ENCODE measurements around the gene NUP37.
"Not testable (repeated sequence)": the region's sequence is repeated elsewhere in the genome, so short reads cannot be mapped to it uniquely, and the experiment has no call there.

DNA sequence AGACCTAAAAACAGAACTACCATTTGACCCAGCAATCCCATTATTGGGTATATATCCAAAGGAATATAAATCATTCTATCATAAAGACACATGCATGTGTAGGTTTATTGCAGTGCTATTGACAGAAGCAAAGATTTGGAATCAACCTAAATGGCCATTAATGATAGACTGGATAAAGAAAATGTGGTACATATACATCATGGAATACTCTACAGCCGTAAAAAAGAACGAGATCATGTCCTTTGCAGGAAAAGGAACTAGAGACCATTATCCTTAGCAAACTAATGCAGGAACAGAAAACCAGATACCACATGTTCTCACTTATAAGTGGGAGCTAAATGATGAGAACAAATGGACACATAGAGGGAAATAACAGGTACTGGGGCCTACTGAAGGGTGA lies 11.5 kb upstream of the NUP37 start:
- TF ChIP-seq, protein P1, sequence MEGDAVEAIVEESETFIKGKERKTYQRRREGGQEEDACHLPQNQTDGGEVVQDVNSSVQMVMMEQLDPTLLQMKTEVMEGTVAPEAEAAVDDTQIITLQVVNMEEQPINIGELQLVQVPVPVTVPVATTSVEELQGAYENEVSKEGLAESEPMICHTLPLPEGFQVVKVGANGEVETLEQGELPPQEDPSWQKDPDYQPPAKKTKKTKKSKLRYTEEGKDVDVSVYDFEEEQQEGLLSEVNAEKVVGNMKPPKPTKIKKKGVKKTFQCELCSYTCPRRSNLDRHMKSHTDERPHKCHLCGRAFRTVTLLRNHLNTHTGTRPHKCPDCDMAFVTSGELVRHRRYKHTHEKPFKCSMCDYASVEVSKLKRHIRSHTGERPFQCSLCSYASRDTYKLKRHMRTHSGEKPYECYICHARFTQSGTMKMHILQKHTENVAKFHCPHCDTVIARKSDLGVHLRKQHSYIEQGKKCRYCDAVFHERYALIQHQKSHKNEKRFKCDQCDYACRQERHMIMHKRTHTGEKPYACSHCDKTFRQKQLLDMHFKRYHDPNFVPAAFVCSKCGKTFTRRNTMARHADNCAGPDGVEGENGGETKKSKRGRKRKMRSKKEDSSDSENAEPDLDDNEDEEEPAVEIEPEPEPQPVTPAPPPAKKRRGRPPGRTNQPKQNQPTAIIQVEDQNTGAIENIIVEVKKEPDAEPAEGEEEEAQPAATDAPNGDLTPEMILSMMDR (IDR thresholded peaks at IDR 0.05; ENCODE audit: poor library complexity, severe bottlenecking), result not testable (repeated sequence)
- TF ChIP-seq, protein P2, sequence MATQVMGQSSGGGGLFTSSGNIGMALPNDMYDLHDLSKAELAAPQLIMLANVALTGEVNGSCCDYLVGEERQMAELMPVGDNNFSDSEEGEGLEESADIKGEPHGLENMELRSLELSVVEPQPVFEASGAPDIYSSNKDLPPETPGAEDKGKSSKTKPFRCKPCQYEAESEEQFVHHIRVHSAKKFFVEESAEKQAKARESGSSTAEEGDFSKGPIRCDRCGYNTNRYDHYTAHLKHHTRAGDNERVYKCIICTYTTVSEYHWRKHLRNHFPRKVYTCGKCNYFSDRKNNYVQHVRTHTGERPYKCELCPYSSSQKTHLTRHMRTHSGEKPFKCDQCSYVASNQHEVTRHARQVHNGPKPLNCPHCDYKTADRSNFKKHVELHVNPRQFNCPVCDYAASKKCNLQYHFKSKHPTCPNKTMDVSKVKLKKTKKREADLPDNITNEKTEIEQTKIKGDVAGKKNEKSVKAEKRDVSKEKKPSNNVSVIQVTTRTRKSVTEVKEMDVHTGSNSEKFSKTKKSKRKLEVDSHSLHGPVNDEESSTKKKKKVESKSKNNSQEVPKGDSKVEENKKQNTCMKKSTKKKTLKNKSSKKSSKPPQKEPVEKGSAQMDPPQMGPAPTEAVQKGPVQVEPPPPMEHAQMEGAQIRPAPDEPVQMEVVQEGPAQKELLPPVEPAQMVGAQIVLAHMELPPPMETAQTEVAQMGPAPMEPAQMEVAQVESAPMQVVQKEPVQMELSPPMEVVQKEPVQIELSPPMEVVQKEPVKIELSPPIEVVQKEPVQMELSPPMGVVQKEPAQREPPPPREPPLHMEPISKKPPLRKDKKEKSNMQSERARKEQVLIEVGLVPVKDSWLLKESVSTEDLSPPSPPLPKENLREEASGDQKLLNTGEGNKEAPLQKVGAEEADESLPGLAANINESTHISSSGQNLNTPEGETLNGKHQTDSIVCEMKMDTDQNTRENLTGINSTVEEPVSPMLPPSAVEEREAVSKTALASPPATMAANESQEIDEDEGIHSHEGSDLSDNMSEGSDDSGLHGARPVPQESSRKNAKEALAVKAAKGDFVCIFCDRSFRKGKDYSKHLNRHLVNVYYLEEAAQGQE (IDR thresholded peaks at IDR 0.05; ENCODE audit: borderline replicate concordance), result not testable (repeated sequence)
- not testable (repeated sequence) for TF ChIP-seq TAF1 (IDR thresholded peaks at IDR 0.05; ENCODE audit: low read depth); EZH2 (IDR thresholded peaks at IDR 0.05; ENCODE audit: borderline replicate concordance, insufficient read depth, low read length, poor library complexity, severe bottlenecking)

Data from neural cell (in vitro differentiated cells).